ENCODE data around the gene YTHDF1.

The YTHDF1 gene

GRCh38 chr20:63248835-63249591 lies 33.1 kb upstream of the YTHDF1 start:
- Histone ChIP-seq H3K4me3 (ENCODE audit: low read depth, low read length, poor library complexity, severe bottlenecking) (no peak overlapping the region), H3K4me2 (ENCODE audit: low read length) (no peak overlapping the region), H3K79me2 (ENCODE audit: insufficient read depth, low read length) (no peaks in the 10 kb centered on the region)

GRCh38 chr20:63247671-63248228 lies 31.8 kb upstream of the YTHDF1 start:
- Histone ChIP-seq H3K36me3 (ENCODE audit: insufficient read depth, low read length) (no peaks in the 10 kb centered on the region), H3K27me3 (ENCODE audit: insufficient read depth, low read length) (peaks cover 4% of the 10 kb centered on the region; the same call in 1 of the 2 replicates), H3K9ac (ENCODE audit: low read length) (no peak overlapping the region), H3K9me3 (ENCODE audit: low read length) (no peaks in the 10 kb centered on the region), H3K9me2 (ENCODE audit: low read depth, low read length) (no peaks in the 10 kb centered on the region), H4K20me1 (ENCODE audit: insufficient read depth, low read length) (no peaks in the 10 kb centered on the region), H3K4me3 (ENCODE audit: low read depth, low read length, poor library complexity, severe bottlenecking) (no peak overlapping the region), H3K4me1 (ENCODE audit: insufficient read depth, low read length, severe bottlenecking) (no peaks in the 10 kb centered on the region), H3K27ac (ENCODE audit: low read depth, low read length, poor library complexity, severe bottlenecking) (no peak overlapping the region), H3K4me2 (ENCODE audit: low read length) (no peak overlapping the region), H3F3A (ENCODE audit: insufficient read depth, low read length) (no peaks in the 10 kb centered on the region), H3K79me2 (ENCODE audit: insufficient read depth, low read length) (no peaks in the 10 kb centered on the region), H2AFZ (ENCODE audit: low read length) (no peak overlapping the region)
- TF ChIP-seq EZH2 (IDR thresholded peaks at IDR 0.05; ENCODE audit: borderline replicate concordance, low read length) = no peak
- TF ChIP-seq CTCF (IDR thresholded peaks at IDR 0.05; ENCODE audit: low read length) = no peak

More at GRCh38 chr20:63248835-63249591, 33.1 kb upstream of the YTHDF1 start:
- H3K27ac ChIP-seq (ENCODE audit: low read depth, low read length, poor library complexity, severe bottlenecking) = no peak overlapping the region
- no peak overlapping the region for H2AFZ ChIP-seq (ENCODE audit: low read length)
- H3K27me3 ChIP-seq (ENCODE audit: insufficient read depth, low read length) = 0 out of 2 replicates have a peak, but pooled peaks cover 4% of the 10 kb centered on the region
- no peaks in the 10 kb centered on the region for H3F3A ChIP-seq (ENCODE audit: insufficient read depth, low read length)
- H3K9me3 ChIP-seq (ENCODE audit: low read length) = no peaks in the 10 kb centered on the region
- no peaks in the 10 kb centered on the region for H3K4me1 ChIP-seq (ENCODE audit: insufficient read depth, low read length, severe bottlenecking)
- H3K9ac ChIP-seq (ENCODE audit: low read length) = no peak overlapping the region
- no peaks in the 10 kb centered on the region for H3K36me3 ChIP-seq (ENCODE audit: insufficient read depth, low read length)
- TF ChIP-seq CTCF (IDR thresholded peaks at IDR 0.05; ENCODE audit: low read length) = no peak
- no peak for TF ChIP-seq EZH2 (IDR thresholded peaks at IDR 0.05; ENCODE audit: borderline replicate concordance, low read length)
- H3K9me2 ChIP-seq (ENCODE audit: low read depth, low read length) = no peaks in the 10 kb centered on the region
- H4K20me1 ChIP-seq (ENCODE audit: insufficient read depth, low read length) = no peaks in the 10 kb centered on the region

- no peaks in the 10 kb centered on the region for H3F3A ChIP-seq (ENCODE audit: insufficient read depth, low read length)
- no peak overlapping the region for H3K4me2 ChIP-seq (ENCODE audit: low read length)
- H3K27me3 ChIP-seq (ENCODE audit: insufficient read depth, low read length) = peaks cover 4% of the 10 kb centered on the region; the same call in 1 of the 2 replicates
- no peaks in the 10 kb centered on the region for H3K9me2 ChIP-seq (ENCODE audit: low read depth, low read length)
- H2AFZ ChIP-seq (ENCODE audit: low read length) = no peak overlapping the region
- no peaks in the 10 kb centered on the region for H3K36me3 ChIP-seq (ENCODE audit: insufficient read depth, low read length)
- H3K4me1 ChIP-seq (ENCODE audit: insufficient read depth, low read length, severe bottlenecking) = no peaks in the 10 kb centered on the region
- H4K20me1 ChIP-seq (ENCODE audit: insufficient read depth, low read length) = no peaks in the 10 kb centered on the region
- H3K9ac ChIP-seq (ENCODE audit: low read length) = no peak overlapping the region
- no peak overlapping the region for H3K4me3 ChIP-seq (ENCODE audit: low read depth, low read length, poor library complexity, severe bottlenecking)
- no peaks in the 10 kb centered on the region for H3K79me2 ChIP-seq (ENCODE audit: insufficient read depth, low read length)
- no peaks in the 10 kb centered on the region for H3K9me3 ChIP-seq (ENCODE audit: low read length)
- H3K27ac ChIP-seq (ENCODE audit: low read depth, low read length, poor library complexity, severe bottlenecking) = no peak overlapping the region
- no peak for TF ChIP-seq CTCF (IDR thresholded peaks at IDR 0.05; ENCODE audit: low read length)
- no peak for TF ChIP-seq EZH2 (IDR thresholded peaks at IDR 0.05; ENCODE audit: borderline replicate concordance, low read length)
Observed at GRCh38 chr20:63246490-63247288, 30.8 kb upstream of the YTHDF1 start.
